K562 (cell line): ENCODE results near the gene ATP6V0E1. TPM values are rescaled to one million over a fixed set of nuclear protein-coding genes. Genes with fewer than 3 reads are reported as not detected.

Source experiments
- ATF1 ChIP-seq, 2 experiments: fragments of 450-650 bp in 1 of 2; IDR thresholded peaks; 2 replicates each; pipeline ENCODE4 v1.6.1; 2016; ENCODE audit warnings: missing compliant biosample characterization in 1 of 2, missing genetic modification characterization in 1 of 2
- ELK3 ChIP-seq: fragments of 450-650 bp; formaldehyde crosslinking; IDR thresholded peaks from 2 replicates; pipeline ENCODE4 v1.4.0; 2020; ENCODE audit warnings: mild to moderate bottlenecking
- FOXP1 ChIP-seq: sonication (generic); formaldehyde crosslinking; IDR thresholded peaks from 2 replicates; pipeline ENCODE4 v1.8.0; 2022; ENCODE audit warnings: mild to moderate bottlenecking, missing genetic modification reagents
- GMEB1 ChIP-seq: fragments of 250-450 bp; sonication (Bioruptor Pico); IDR thresholded peaks from 2 replicates; pipeline ENCODE4 v1.4.0; 2020; ENCODE audit warnings: mild to moderate bottlenecking
- HDAC2 ChIP-seq: fragments of 450-650 bp; IDR thresholded peaks from 2 replicates; pipeline ENCODE4 v1.6.1; 2016; ENCODE audit warnings: mild to moderate bottlenecking
- HLTF ChIP-seq: fragments of 450-650 bp; IDR thresholded peaks from 2 replicates; pipeline ENCODE4 v1.6.1; 2016
- KAT8 ChIP-seq: fragments of 450-650 bp; IDR thresholded peaks from 2 replicates; pipeline ENCODE4 v1.6.1; 2016; ENCODE audit warnings: low read depth, mild to moderate bottlenecking
- KLF1 ChIP-seq: fragments of 450-650 bp; IDR thresholded peaks from 2 replicates; pipeline ENCODE4 v1.6.1; 2016; ENCODE audit warnings: missing genetic modification characterization, missing compliant biosample characterization
- OTX1 ChIP-seq: fragments of 450-650 bp; formaldehyde crosslinking; IDR thresholded peaks from 2 replicates; pipeline ENCODE4 v1.4.0; 2022; ENCODE audit warnings: mild to moderate bottlenecking
- PML ChIP-seq: IDR thresholded peaks from 2 replicates; pipeline ENCODE4 v1.6.1; 2012; ENCODE audit warnings: low read length, inconsistent platforms
- POLR2B ChIP-seq: fragments of 450-650 bp; IDR thresholded peaks from 2 replicates; pipeline ENCODE4 v1.6.1; 2018; ENCODE audit warnings: low read depth; ENCODE audit not compliant: partially characterized antibody
- PRDM10 ChIP-seq: fragments of 450-650 bp; IDR thresholded peaks from 2 replicates; pipeline ENCODE4 v1.6.1; 2018; ENCODE audit not compliant: partially characterized antibody
- RBM14 ChIP-seq: fragments of 200-400 bp; formaldehyde crosslinking; IDR thresholded peaks from 2 replicates; pipeline ENCODE4 v1.6.1; 2018; ENCODE audit warnings: low read depth, mild to moderate bottlenecking, low read length, moderate library complexity, borderline replicate concordance; ENCODE audit not compliant: insufficient read depth
- SAP30 ChIP-seq: fragments of 200-600 bp; sonication (generic); IDR thresholded peaks from 2 replicates; pipeline ENCODE4 v1.6.1; 2012; ENCODE audit warnings: borderline replicate concordance, low read depth, mild to moderate bottlenecking, moderate library complexity, low read length, control low read depth, inconsistent platforms; ENCODE audit not compliant: insufficient read depth, poor library complexity, severe bottlenecking
- SMARCA4 ChIP-seq: fragments of 450-650 bp; IDR thresholded peaks from 2 replicates; pipeline ENCODE4 v1.6.1; 2016
- SOX6 ChIP-seq: fragments of 450-650 bp; IDR thresholded peaks from 2 replicates; pipeline ENCODE4 v1.6.1; 2014; ENCODE audit warnings: mild to moderate bottlenecking
- SP1 ChIP-seq: sonication (generic); formaldehyde crosslinking; IDR thresholded peaks from 2 replicates; pipeline ENCODE4 v1.8.1; 2022; ENCODE audit warnings: mild to moderate bottlenecking, missing genetic modification reagents
- TSC22D4 ChIP-seq: fragments of 450-650 bp; IDR thresholded peaks from 2 replicates; pipeline ENCODE4 v1.6.1; 2016; ENCODE audit warnings: missing genetic modification characterization, missing biosample characterization, control low read depth
- XRCC3 ChIP-seq: fragments of 450-650 bp; IDR thresholded peaks from 2 replicates; pipeline ENCODE4 v1.6.1; 2017; ENCODE audit warnings: mild to moderate bottlenecking, moderate library complexity
- XRCC5 ChIP-seq: fragments of 200-400 bp; formaldehyde crosslinking; IDR thresholded peaks from 2 replicates; pipeline ENCODE4 v1.6.1; 2017; ENCODE audit warnings: low read depth, mild to moderate bottlenecking, low read length
- ZNF23 ChIP-seq: fragments of 250-450 bp; sonication (Bioruptor Pico); IDR thresholded peaks from 2 replicates; pipeline ENCODE4 v1.4.0; 2020; ENCODE audit warnings: mild to moderate bottlenecking
- ZNF583 ChIP-seq: fragments of 250-450 bp; sonication (Bioruptor Pico); IDR thresholded peaks from 2 replicates; pipeline ENCODE4 v1.4.0; 2020
- ZNF586 ChIP-seq: fragments of 450-650 bp; formaldehyde crosslinking; conservative IDR thresholded peaks from 2 replicates; pipeline ENCODE4 v1.4.0; 2020; ENCODE audit warnings: mild to moderate bottlenecking, moderate library complexity
- ZNF830 ChIP-seq: fragments of 250-450 bp; sonication (Bioruptor Pico); IDR thresholded peaks from 2 replicates; pipeline ENCODE4 v1.5.0; 2021; ENCODE audit warnings: mild to moderate bottlenecking
- polyA plus RNA-seq, 8 experiments: library from polyadenylated mRNA; depleted of rRNA in 4 of 8; stranded (reverse) in 5 of 8; unstranded in 3 of 8; fragments of >200 nt; fragmentation: Nextera tagmentation in 2 of 8; fragmentation: Illumina TruSeq in 1 of 8; extraction: Ambion mirVana in 2 of 8; extraction: Trizol in 1 of 8; gene quantifications; 2 replicates each; pipeline versions ENCODE4 v1.2.1 to v1.2.3, GENCODE V29; 2011 to 2014; ENCODE audit warnings: inconsistent platforms in 1 of 8, missing spikeins in 1 of 8
- total RNA-seq, 7 experiments: library from RNA; depleted of rRNA in 6 of 7; stranded (reverse); fragments of >200 nt in 6 of 7; fragmentation: Illumina TruSeq in 2 of 7; extraction: Trizol in 2 of 7; gene quantifications; 2 replicates each; pipeline versions ENCODE4 v1.2.1 to v1.2.3, GENCODE V29; 2011 to 2021; ENCODE audit warnings: low replicate concordance in 1 of 7
- TF ChIP-seq, protein P1 (sequence below): IDR thresholded peaks from 2 replicates; pipeline ENCODE4 v1.6.1; 2014; ENCODE audit warnings: antibody characterized with exemption

ATP6V0E1 gene
- total and polyA plus RNA-seq, 9 of the 15 experiments (the other 6 are each of a cell fraction or from before 2014, with no cell fraction given): 63.8 to 395 (median 112) TPM

GRCh38 chr5:172971482-172971881 is 12.1 kb upstream of the ATP6V0E1 start (continued):
- TF ChIP-seq ELK3 (CRISPR knock-in tag): no peak
- TF ChIP-seq ZNF583 (CRISPR knock-in tag): no peak
- no peak for TF ChIP-seq PRDM10
- no peak for TF ChIP-seq OTX1 (CRISPR knock-in tag)
- TF ChIP-seq ATF1 (CRISPR knock-in tag; IDR thresholded peaks at IDR 0.05): no peak
- no peak for TF ChIP-seq ATF1 (tag; IDR thresholded peaks at IDR 0.05)
- no peak for TF ChIP-seq TSC22D4
- no peak for TF ChIP-seq KAT8
- TF ChIP-seq FOXP1 (CRISPR knock-in tag): no peak
- no peak for TF ChIP-seq SAP30
- no peak for TF ChIP-seq ZNF830
- peak; percentile 64; the same call in 1 of the 2 replicates for TF ChIP-seq PML
- TF ChIP-seq RBM14: no peak
- TF ChIP-seq HDAC2: peak; percentile 61; the same call in 1 of the 2 replicates
- TF ChIP-seq ZNF23 (CRISPR knock-in tag): no peak
- TF ChIP-seq HLTF: no peak
- TF ChIP-seq XRCC5: no peak
- peak; percentile 66; the same call in 1 of the 2 replicates for TF ChIP-seq SOX6
- TF ChIP-seq POLR2B: no peak
- TF ChIP-seq XRCC3: no peak
- TF ChIP-seq KLF1: no peak
- TF ChIP-seq GMEB1: no peak
- TF ChIP-seq SP1 (CRISPR knock-in tag): no peak
- peak; percentile 60; the same call in 1 of the 2 replicates for TF ChIP-seq SMARCA4
- TF ChIP-seq, protein P1, sequence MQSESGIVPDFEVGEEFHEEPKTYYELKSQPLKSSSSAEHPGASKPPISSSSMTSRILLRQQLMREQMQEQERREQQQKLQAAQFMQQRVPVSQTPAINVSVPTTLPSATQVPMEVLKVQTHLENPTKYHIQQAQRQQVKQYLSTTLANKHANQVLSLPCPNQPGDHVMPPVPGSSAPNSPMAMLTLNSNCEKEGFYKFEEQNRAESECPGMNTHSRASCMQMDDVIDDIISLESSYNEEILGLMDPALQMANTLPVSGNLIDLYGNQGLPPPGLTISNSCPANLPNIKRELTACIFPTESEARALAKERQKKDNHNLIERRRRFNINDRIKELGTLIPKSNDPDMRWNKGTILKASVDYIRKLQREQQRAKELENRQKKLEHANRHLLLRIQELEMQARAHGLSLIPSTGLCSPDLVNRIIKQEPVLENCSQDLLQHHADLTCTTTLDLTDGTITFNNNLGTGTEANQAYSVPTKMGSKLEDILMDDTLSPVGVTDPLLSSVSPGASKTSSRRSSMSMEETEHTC: no peak
- no peak for TF ChIP-seq ZNF586
